ENCODE results near the gene ACOX2.

ACOX2 gene

DNA sequence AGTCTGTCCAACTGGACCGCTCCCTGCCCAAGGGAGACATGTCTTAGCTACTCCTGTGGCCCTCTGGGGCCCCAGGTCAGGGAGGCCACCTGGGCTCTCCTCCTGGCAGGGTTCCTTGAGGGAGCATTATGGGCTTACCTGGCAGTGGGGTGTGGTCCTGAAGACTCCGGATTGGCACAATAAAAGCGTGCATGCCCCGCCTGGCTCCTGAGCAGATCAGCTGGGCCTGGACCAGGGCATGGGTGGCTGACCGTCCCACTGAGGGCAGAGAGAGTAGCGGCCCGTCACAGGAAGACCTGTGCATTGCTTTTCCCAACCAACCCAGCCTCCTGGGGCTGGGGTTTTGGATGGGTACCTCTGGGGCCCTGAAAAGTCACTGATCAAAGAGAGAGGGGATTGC is 5.4 kb downstream of the ACOX2 start:
- H3K9me2 ChIP-seq (ENCODE audit: low read depth, low read length): no peaks in the 10 kb centered on the region
- H3K4me2 ChIP-seq (ENCODE audit: low read length): no peak overlapping the region
- H3F3A ChIP-seq (ENCODE audit: insufficient read depth, low read length): no peaks in the 10 kb centered on the region
- 0 out of 2 replicates have a peak, but pooled peaks cover 4% of the 10 kb centered on the region for H3K27me3 ChIP-seq (ENCODE audit: insufficient read depth, low read length)
- H3K4me3 ChIP-seq (ENCODE audit: low read depth, low read length, poor library complexity, severe bottlenecking): no peak overlapping the region
- H4K20me1 ChIP-seq (ENCODE audit: insufficient read depth, low read length): no peaks in the 10 kb centered on the region
- no peak overlapping the region for H2AFZ ChIP-seq (ENCODE audit: low read length)
- no peak overlapping the region for H3K9ac ChIP-seq (ENCODE audit: low read length)
- H3K27ac ChIP-seq (ENCODE audit: low read depth, low read length, poor library complexity, severe bottlenecking): no peak overlapping the region
- peaks cover 4% of the 10 kb centered on the region for H3K4me1 ChIP-seq (ENCODE audit: insufficient read depth, low read length, severe bottlenecking)
- H3K36me3 ChIP-seq (ENCODE audit: insufficient read depth, low read length): no peaks in the 10 kb centered on the region
- no peak for TF ChIP-seq EZH2 (IDR thresholded peaks at IDR 0.05; ENCODE audit: borderline replicate concordance, low read length)
- TF ChIP-seq, protein P1, sequence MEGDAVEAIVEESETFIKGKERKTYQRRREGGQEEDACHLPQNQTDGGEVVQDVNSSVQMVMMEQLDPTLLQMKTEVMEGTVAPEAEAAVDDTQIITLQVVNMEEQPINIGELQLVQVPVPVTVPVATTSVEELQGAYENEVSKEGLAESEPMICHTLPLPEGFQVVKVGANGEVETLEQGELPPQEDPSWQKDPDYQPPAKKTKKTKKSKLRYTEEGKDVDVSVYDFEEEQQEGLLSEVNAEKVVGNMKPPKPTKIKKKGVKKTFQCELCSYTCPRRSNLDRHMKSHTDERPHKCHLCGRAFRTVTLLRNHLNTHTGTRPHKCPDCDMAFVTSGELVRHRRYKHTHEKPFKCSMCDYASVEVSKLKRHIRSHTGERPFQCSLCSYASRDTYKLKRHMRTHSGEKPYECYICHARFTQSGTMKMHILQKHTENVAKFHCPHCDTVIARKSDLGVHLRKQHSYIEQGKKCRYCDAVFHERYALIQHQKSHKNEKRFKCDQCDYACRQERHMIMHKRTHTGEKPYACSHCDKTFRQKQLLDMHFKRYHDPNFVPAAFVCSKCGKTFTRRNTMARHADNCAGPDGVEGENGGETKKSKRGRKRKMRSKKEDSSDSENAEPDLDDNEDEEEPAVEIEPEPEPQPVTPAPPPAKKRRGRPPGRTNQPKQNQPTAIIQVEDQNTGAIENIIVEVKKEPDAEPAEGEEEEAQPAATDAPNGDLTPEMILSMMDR (IDR thresholded peaks at IDR 0.05; ENCODE audit: low read length): no peak
- no peaks in the 10 kb centered on the region for H3K79me2 ChIP-seq (ENCODE audit: insufficient read depth, low read length)
- no peaks in the 10 kb centered on the region for H3K9me3 ChIP-seq (ENCODE audit: low read length)

DNA sequence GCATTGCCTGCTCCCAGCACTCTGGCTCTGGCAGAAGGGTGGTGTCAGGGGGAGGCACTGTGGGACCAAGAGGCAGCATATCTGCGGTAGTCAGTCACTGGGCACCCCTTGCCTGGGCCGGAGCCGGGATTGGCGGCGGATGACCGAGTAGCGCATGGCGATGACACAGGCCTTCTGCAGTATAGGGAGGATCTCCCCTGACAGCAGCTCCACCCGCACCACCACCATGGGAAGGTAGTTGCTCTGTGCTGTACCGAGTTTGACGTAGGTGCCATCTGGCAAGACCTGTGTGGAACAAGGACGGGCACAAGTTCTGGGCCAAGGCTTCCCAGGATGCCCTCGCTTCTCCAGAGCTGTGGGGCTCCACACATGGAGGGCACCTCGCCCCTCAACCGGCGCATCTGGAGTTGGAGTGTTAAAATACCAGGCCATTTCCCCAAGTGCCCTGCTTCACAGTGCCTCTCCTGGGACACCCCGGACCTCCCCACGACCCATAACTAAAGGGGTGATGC is 6.6 kb downstream of the ACOX2 start:
- TF ChIP-seq, protein P1 (IDR thresholded peaks at IDR 0.05; ENCODE audit: low read length): no peak
- no peak for TF ChIP-seq EZH2 (IDR thresholded peaks at IDR 0.05; ENCODE audit: borderline replicate concordance, low read length)
- H3K27ac ChIP-seq (ENCODE audit: low read depth, low read length, poor library complexity, severe bottlenecking): no peak overlapping the region
- H3K9me3 ChIP-seq (ENCODE audit: low read length): no peaks in the 10 kb centered on the region
- no peak overlapping the region for H3K9ac ChIP-seq (ENCODE audit: low read length)
- H3K4me2 ChIP-seq (ENCODE audit: low read length): no peak overlapping the region
- H4K20me1 ChIP-seq (ENCODE audit: insufficient read depth, low read length): no peaks in the 10 kb centered on the region
- no peak overlapping the region for H2AFZ ChIP-seq (ENCODE audit: low read length)
- no peaks in the 10 kb centered on the region for H3K79me2 ChIP-seq (ENCODE audit: insufficient read depth, low read length)
- no peaks in the 10 kb centered on the region for H3F3A ChIP-seq (ENCODE audit: insufficient read depth, low read length)
- no peak overlapping the region for H3K4me3 ChIP-seq (ENCODE audit: low read depth, low read length, poor library complexity, severe bottlenecking)
- H3K36me3 ChIP-seq (ENCODE audit: insufficient read depth, low read length): no peaks in the 10 kb centered on the region
- H3K9me2 ChIP-seq (ENCODE audit: low read depth, low read length): no peaks in the 10 kb centered on the region
- H3K27me3 ChIP-seq (ENCODE audit: insufficient read depth, low read length): 0 out of 2 replicates have a peak, but pooled peaks cover 4% of the 10 kb centered on the region
- peaks cover 4% of the 10 kb centered on the region for H3K4me1 ChIP-seq (ENCODE audit: insufficient read depth, low read length, severe bottlenecking)

DNA sequence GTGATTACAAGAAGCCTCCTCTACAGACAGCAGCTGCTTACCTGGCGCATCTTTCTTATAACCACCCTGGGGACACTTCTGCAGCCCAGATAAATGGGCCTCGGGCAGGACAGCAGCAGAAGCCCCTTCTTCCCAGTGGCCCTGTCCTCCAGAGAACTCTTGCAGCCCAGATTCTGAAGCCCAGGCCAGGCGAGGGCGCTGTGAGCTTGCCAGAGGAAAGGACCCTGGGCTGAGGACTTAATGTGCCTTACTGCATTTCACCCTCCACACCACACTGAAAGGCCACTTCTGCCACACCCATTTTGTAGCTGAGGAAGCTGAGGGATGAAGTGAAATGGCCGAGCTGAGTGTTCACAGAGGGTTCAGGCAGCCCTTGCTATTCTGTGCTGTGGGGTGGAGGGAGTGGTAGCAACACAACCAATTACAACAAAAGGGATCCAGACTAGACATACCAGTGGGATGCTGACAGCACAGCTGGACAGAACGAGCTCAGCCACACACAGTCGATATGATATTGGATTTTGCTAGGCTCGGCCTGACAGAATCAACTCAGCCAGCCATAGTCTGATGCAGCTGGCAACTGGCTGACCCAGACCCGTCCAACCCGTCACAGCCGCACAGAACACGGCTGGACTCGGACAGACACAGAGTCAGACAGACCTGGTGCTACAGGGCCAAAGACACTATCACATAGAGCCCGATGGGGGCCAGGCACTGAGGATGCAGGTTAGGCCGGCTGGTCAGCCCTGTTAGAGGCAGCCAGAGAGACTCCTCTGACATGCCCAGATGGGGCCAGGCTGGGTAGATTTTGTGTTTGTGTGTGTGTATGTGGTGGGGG is 7.3 kb downstream of the ACOX2 start:
- H3K27me3 ChIP-seq (ENCODE audit: insufficient read depth, low read length): 0 out of 2 replicates have a peak, but pooled peaks cover 4% of the 10 kb centered on the region
- no peaks in the 10 kb centered on the region for H3K9me2 ChIP-seq (ENCODE audit: low read depth, low read length)
- H3K4me1 ChIP-seq (ENCODE audit: insufficient read depth, low read length, severe bottlenecking): peaks cover 4% of the 10 kb centered on the region
- no peaks in the 10 kb centered on the region for H3K9me3 ChIP-seq (ENCODE audit: low read length)
- TF ChIP-seq, protein P1 (IDR thresholded peaks at IDR 0.05; ENCODE audit: low read length): peak; percentile 64
- no peak for TF ChIP-seq EZH2 (IDR thresholded peaks at IDR 0.05; ENCODE audit: borderline replicate concordance, low read length)
- H2AFZ ChIP-seq (ENCODE audit: low read length): no peak overlapping the region
- no peaks in the 10 kb centered on the region for H3F3A ChIP-seq (ENCODE audit: insufficient read depth, low read length)
- H3K36me3 ChIP-seq (ENCODE audit: insufficient read depth, low read length): no peaks in the 10 kb centered on the region
- H3K27ac ChIP-seq (ENCODE audit: low read depth, low read length, poor library complexity, severe bottlenecking): no peak overlapping the region
- H3K4me3 ChIP-seq (ENCODE audit: low read depth, low read length, poor library complexity, severe bottlenecking): no peak overlapping the region
- H3K79me2 ChIP-seq (ENCODE audit: insufficient read depth, low read length): no peaks in the 10 kb centered on the region
- no peaks in the 10 kb centered on the region for H4K20me1 ChIP-seq (ENCODE audit: insufficient read depth, low read length)
- no peak overlapping the region for H3K9ac ChIP-seq (ENCODE audit: low read length)
- no peak overlapping the region for H3K4me2 ChIP-seq (ENCODE audit: low read length)
